SK-N-SH (cell line): ENCODE data around the gene OR2T2.
"Not testable (repeated sequence)": the region's sequence is repeated elsewhere in the genome, so short reads cannot be mapped to it uniquely, and the experiment has no call there.

Experiments
- GATA2 ChIP-seq: sonication (generic); formaldehyde crosslinking; IDR thresholded peaks from 2 replicates; pipeline ENCODE4 v1.5.0; 2020; ENCODE audit warnings: mild to moderate bottlenecking, missing genetic modification reagents
- POLR2AphosphoS5 ChIP-seq: IDR thresholded peaks from 2 replicates; pipeline ENCODE4 v1.6.1; 2012; ENCODE audit warnings: low read depth, low read length
- RAD21 ChIP-seq: IDR thresholded peaks from 2 replicates; pipeline ENCODE4 v1.6.1; 2012; ENCODE audit warnings: mild to moderate bottlenecking, low read length
- SIN3A ChIP-seq: IDR thresholded peaks from 2 replicates; pipeline ENCODE4 v1.6.1; 2012; ENCODE audit warnings: low read depth, mild to moderate bottlenecking, low read length, moderate library complexity, borderline replicate concordance
- TEAD4 ChIP-seq: IDR thresholded peaks from 2 replicates; pipeline ENCODE4 v1.4.0; 2012; ENCODE audit warnings: mild to moderate bottlenecking, borderline replicate concordance; ENCODE audit not compliant: insufficient read depth
- TF ChIP-seq, protein P1 (sequence below): fragments of 200-600 bp; sonication (generic); IDR thresholded peaks from 2 replicates; pipeline ENCODE4 v1.6.1; 2017; ENCODE audit warnings: antibody characterized with exemption, mild to moderate bottlenecking, moderate library complexity
- TF ChIP-seq, protein P2 (sequence below): IDR thresholded peaks from 2 replicates; pipeline ENCODE4 v1.6.1; 2012; ENCODE audit warnings: mild to moderate bottlenecking, low read depth, low read length, moderate library complexity

DNA sequence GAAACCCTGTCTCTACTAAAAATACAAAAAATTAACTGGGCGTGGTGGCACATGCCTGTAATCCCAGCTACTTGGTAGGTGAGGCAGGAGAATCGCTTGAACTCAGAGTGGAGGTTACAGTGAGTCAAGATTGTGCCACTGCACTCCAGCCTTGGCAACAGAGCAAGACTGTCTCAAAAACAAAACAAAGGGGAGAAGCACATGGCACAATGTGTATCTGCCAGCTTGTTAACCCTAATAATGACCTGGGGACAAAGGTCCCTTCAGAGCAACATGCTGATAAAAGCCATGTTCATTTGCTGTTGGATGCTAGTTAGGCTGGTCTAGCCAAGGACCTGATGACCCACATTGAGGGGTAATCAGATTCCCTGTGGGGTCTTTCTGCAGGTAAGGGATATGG lies 11.2 kb downstream of the OR2T2 start:
- not testable (repeated sequence) for TF ChIP-seq GATA2 (CRISPR knock-in tag); SIN3A; TEAD4; POLR2AphosphoS5; RAD21
- TF ChIP-seq, protein P1, sequence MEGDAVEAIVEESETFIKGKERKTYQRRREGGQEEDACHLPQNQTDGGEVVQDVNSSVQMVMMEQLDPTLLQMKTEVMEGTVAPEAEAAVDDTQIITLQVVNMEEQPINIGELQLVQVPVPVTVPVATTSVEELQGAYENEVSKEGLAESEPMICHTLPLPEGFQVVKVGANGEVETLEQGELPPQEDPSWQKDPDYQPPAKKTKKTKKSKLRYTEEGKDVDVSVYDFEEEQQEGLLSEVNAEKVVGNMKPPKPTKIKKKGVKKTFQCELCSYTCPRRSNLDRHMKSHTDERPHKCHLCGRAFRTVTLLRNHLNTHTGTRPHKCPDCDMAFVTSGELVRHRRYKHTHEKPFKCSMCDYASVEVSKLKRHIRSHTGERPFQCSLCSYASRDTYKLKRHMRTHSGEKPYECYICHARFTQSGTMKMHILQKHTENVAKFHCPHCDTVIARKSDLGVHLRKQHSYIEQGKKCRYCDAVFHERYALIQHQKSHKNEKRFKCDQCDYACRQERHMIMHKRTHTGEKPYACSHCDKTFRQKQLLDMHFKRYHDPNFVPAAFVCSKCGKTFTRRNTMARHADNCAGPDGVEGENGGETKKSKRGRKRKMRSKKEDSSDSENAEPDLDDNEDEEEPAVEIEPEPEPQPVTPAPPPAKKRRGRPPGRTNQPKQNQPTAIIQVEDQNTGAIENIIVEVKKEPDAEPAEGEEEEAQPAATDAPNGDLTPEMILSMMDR = not testable (repeated sequence)
- TF ChIP-seq, protein P2, sequence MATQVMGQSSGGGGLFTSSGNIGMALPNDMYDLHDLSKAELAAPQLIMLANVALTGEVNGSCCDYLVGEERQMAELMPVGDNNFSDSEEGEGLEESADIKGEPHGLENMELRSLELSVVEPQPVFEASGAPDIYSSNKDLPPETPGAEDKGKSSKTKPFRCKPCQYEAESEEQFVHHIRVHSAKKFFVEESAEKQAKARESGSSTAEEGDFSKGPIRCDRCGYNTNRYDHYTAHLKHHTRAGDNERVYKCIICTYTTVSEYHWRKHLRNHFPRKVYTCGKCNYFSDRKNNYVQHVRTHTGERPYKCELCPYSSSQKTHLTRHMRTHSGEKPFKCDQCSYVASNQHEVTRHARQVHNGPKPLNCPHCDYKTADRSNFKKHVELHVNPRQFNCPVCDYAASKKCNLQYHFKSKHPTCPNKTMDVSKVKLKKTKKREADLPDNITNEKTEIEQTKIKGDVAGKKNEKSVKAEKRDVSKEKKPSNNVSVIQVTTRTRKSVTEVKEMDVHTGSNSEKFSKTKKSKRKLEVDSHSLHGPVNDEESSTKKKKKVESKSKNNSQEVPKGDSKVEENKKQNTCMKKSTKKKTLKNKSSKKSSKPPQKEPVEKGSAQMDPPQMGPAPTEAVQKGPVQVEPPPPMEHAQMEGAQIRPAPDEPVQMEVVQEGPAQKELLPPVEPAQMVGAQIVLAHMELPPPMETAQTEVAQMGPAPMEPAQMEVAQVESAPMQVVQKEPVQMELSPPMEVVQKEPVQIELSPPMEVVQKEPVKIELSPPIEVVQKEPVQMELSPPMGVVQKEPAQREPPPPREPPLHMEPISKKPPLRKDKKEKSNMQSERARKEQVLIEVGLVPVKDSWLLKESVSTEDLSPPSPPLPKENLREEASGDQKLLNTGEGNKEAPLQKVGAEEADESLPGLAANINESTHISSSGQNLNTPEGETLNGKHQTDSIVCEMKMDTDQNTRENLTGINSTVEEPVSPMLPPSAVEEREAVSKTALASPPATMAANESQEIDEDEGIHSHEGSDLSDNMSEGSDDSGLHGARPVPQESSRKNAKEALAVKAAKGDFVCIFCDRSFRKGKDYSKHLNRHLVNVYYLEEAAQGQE = not testable (repeated sequence)
